Panc1 (cell line): Measurements from ENCODE around the gene ADCY9. TPM values are rescaled to one million over a fixed set of nuclear protein-coding genes. Genes with fewer than 3 reads are reported as not detected.

Experiments used
- ATAC-seq: fragments of 200-7000 bp; cut with Tn5 transposase; 2 replicates; pipeline ENCODE4 v1.9.1; 2020; ENCODE audit warnings: mild to moderate bottlenecking, moderate library complexity
- BruUV-seq: library from RNA; stranded (reverse); fragments of 400-500 nt; replicated peaks from 2 replicates; lab custom pipeline; 2021; lab: Mats Ljungman, UMichigan
- CTCF ChIA-PET: fragments of 300-600 bp; sonication (Branson Sonifier 250); formaldehyde crosslinking; loops from one replicate; lab custom pipeline; 2022; ENCODE audit warnings: antibody characterized with exemption; lab: Charles Lee
- POLR2A ChIA-PET: fragments of 300-600 bp; sonication (Branson Sonifier 250); formaldehyde crosslinking; loops from one replicate; lab custom pipeline; 2022; ENCODE audit warnings: antibody characterized with exemption; lab: Charles Lee
- DNase-seq: peaks from one replicate; pipeline ENCODE4 v3.0.0-alpha.2; 2010; ENCODE audit warnings: low read depth, low spot score
- H3K27ac ChIP-seq: 2 replicates; pipeline ENCODE4 v1.5.1; 2011; ENCODE audit warnings: mild to moderate bottlenecking, low read length, inconsistent platforms
- H3K27me3 ChIP-seq: fragments of 200-500 bp; sonication (Bioruptor generic); 2 replicates; pipeline ENCODE4 v1.6.0; 2014; ENCODE audit warnings: low read length, inconsistent platforms; ENCODE audit not compliant: control insufficient read depth, insufficient read depth
- H3K36me3 ChIP-seq: fragments of 200-500 bp; sonication (Bioruptor generic); 2 replicates; pipeline ENCODE4 v1.5.1; 2014; ENCODE audit warnings: inconsistent platforms, mild to moderate bottlenecking, low read length, moderate library complexity; ENCODE audit not compliant: control insufficient read depth, insufficient read depth
- H3K4me1 ChIP-seq: 2 replicates; pipeline ENCODE4 v1.5.1; 2011; ENCODE audit warnings: inconsistent platforms, mild to moderate bottlenecking, low read length, moderate library complexity; ENCODE audit not compliant: control insufficient read depth, insufficient read depth
- H3K4me3 ChIP-seq, 2 experiments: 2 replicates each; pipeline ENCODE4 v1.5.1; 2011 to 2012; ENCODE audit warnings: low read depth in 2 of 2, low read length in 2 of 2, mild to moderate bottlenecking in 2 of 2, inconsistent platforms in 1 of 2, moderate library complexity in 1 of 2
- H3K9me3 ChIP-seq: fragments of 200-500 bp; sonication (Bioruptor generic); 2 replicates; pipeline ENCODE4 v1.5.1; 2014; ENCODE audit warnings: low read depth, mild to moderate bottlenecking, inconsistent platforms, low read length, moderate library complexity; ENCODE audit not compliant: control insufficient read depth, insufficient read depth
- CTCF ChIP-seq: fragments of 450-650 bp; IDR thresholded peaks from 2 replicates; pipeline ENCODE4 v1.5.1; 2017; ENCODE audit warnings: mild to moderate bottlenecking
- POLR2AphosphoS5 ChIP-seq: IDR thresholded peaks from 2 replicates; pipeline ENCODE4 v1.6.1; 2012; ENCODE audit warnings: mild to moderate bottlenecking, low read depth, low read length, moderate library complexity
- REST ChIP-seq, 2 experiments: IDR thresholded peaks; 2 replicates each; pipeline ENCODE4 v1.6.1; 2011 to 2012; ENCODE audit warnings: low read depth in 2 of 2, control low read depth in 1 of 2, low read length in 1 of 2, mild to moderate bottlenecking in 1 of 2, moderate library complexity in 1 of 2; ENCODE audit not compliant: insufficient read depth in 1 of 2
- SIN3A ChIP-seq: IDR thresholded peaks from 2 replicates; pipeline ENCODE4 v1.6.1; 2012; ENCODE audit warnings: low read depth, mild to moderate bottlenecking, low read length, moderate library complexity, borderline replicate concordance; ENCODE audit not compliant: insufficient read depth
- TCF7L2 ChIP-seq: IDR thresholded peaks from 2 replicates; pipeline ENCODE4 v1.6.1; 2011; ENCODE audit warnings: mild to moderate bottlenecking, low read depth, low read length, inconsistent platforms
- in situ Hi-C: cut with HindIII; loops from 2 replicates; pipeline ENCODE4 v1.10.0; 2016; ENCODE audit warnings: low sequenced_read_pairs, low pct_unique_long_range_greater_than_20kb
- intact Hi-C: fragments of 100-400 bp; cut with micrococcal nuclease; formaldehyde crosslinking; loops from one replicate; pipeline ENCODE4 v1.10.0; 2022; ENCODE audit not compliant: unreplicated experiment
- total RNA-seq: library from RNA; stranded (reverse); gene quantifications from one replicate; pipeline ENCODE4 v1.2.1, GENCODE V29; 2021; ENCODE audit not compliant: unreplicated experiment

ADCY9 gene
- total RNA-seq, 1 experiment from 2014 or later = 29.8 TPM

DNA sequence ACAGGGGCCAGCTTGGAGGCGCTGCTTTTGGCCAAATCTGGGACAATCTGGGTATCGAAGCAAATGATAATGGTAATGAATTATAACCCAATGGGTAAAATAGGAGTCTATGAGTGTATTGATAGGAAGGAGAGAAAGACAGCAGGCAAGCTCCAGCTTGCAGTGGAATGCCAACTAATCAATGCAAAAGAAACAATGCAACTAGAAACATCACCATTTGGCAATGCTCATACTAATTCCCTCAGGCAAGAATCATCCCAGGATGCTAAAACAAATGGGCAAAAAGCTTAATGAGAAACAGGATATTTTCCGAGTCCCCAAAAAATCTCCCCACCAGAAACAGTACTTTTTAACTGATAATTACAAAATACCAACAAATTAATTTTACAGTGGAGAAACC is 64.7 kb downstream of the ADCY9 start:
- Histone ChIP-seq H3K9me3 (no peaks in the 10 kb centered on the region), H3K4me1 (peaks cover 32% of the 10 kb centered on the region), H3K36me3 (no peaks in the 10 kb centered on the region), H3K27me3 (no peaks in the 10 kb centered on the region), H3K4me3 (no peak overlapping the region), H3K27ac (peak overlapping the region; percentile 45; the same call in 1 of the 2 replicates)
- in situ Hi-C loops = no loop called here
- intact Hi-C loops = no loop called here
- ChIA-PET CTCF (no interaction called here), POLR2A (interaction anchor here (0.7 kb wide), 1 partner anchor 50 kb away, joined by 4 read pairs; no protein-coding TSS in a partner anchor)
- no peak for ATAC-seq
- no peak for TF ChIP-seq CTCF
- TF ChIP-seq POLR2AphosphoS5 = no peak
- TF ChIP-seq REST (IDR thresholded peaks at IDR 0.05; ENCODE audit: insufficient read depth in 1 of 2, low read depth in 2 of 2, low read length in 1 of 2) = no peak
- no peak for TF ChIP-seq TCF7L2
- no peak for TF ChIP-seq SIN3A
- BruUV-seq = no TSS peak
- no peak for DNase-seq

DNA sequence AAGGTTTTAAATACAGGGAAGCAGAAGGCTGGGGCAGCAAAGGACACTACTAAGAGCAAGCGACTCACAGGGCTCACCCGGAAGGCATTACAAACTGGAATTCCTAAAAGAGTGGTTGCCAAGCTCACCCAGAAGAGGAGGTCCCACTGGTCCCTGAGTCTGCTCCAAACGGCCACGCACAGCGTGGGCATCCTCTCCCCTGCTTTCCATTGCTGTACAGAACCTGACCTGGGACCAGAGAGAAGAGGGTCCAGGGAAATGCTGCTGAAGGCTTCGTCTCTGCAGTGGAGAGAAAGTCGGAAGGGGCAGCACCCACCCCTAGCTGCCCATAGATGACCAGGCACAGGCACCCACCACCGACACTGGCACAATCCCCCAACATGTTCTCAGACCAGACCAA is 67.2 kb downstream of the ADCY9 start:
- Histone ChIP-seq H3K4me3 (no peak overlapping the region), H3K27ac (no peak overlapping the region), H3K27me3 (no peaks in the 10 kb centered on the region), H3K36me3 (no peaks in the 10 kb centered on the region), H3K9me3 (no peaks in the 10 kb centered on the region), H3K4me1 (peaks cover 34% of the 10 kb centered on the region)
- no peak for DNase-seq
- intact Hi-C loops (no loop called here), in situ Hi-C loops (no loop called here)
- BruUV-seq = no TSS peak
- no peak for ATAC-seq
- ChIA-PET POLR2A (no interaction called here), CTCF (no interaction called here)
- no peak for TF ChIP-seq POLR2AphosphoS5
- TF ChIP-seq SIN3A = no peak
- no peak for TF ChIP-seq CTCF
- no peak for TF ChIP-seq REST (IDR thresholded peaks at IDR 0.05; ENCODE audit: insufficient read depth in 1 of 2, low read depth in 2 of 2, low read length in 1 of 2)
- no peak for TF ChIP-seq TCF7L2
